Ovary (tissue), 3 donors: ENCODE data around the gene EHD3.

Experiments
- EP300 ChIP-seq: sonication (generic); formaldehyde crosslinking; IDR thresholded peaks from one replicate; pipeline ENCODE4 v1.6.1; 2017; ENCODE audit warnings: antibody characterized with exemption
- POLR2A ChIP-seq: fragments of 450-650 bp; IDR thresholded peaks from one replicate; pipeline ENCODE4 v1.6.1; 2017; ENCODE audit warnings: antibody characterized with exemption, mild to moderate bottlenecking, moderate library complexity
- TF ChIP-seq, protein P1 (sequence below), 3 donors: fragments of 450-650 bp in 2 of 3; fragments of 200-600 bp in 1 of 3; IDR thresholded peaks; one replicate each; pipeline versions ENCODE4 v1.5.1 to v1.8.0; 2016 to 2022; ENCODE audit warnings: antibody characterized with exemption in 3 of 3, mild to moderate bottlenecking in 1 of 3
- donor health status: DM: no; HTN: no; CAD: no.

- TF ChIP-seq, protein P1, sequence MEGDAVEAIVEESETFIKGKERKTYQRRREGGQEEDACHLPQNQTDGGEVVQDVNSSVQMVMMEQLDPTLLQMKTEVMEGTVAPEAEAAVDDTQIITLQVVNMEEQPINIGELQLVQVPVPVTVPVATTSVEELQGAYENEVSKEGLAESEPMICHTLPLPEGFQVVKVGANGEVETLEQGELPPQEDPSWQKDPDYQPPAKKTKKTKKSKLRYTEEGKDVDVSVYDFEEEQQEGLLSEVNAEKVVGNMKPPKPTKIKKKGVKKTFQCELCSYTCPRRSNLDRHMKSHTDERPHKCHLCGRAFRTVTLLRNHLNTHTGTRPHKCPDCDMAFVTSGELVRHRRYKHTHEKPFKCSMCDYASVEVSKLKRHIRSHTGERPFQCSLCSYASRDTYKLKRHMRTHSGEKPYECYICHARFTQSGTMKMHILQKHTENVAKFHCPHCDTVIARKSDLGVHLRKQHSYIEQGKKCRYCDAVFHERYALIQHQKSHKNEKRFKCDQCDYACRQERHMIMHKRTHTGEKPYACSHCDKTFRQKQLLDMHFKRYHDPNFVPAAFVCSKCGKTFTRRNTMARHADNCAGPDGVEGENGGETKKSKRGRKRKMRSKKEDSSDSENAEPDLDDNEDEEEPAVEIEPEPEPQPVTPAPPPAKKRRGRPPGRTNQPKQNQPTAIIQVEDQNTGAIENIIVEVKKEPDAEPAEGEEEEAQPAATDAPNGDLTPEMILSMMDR (IDR thresholded peaks at IDR 0.05), result no peak
- TF ChIP-seq POLR2A, result no peak
- TF ChIP-seq EP300, result no peak
Measured at GRCh38 chr2:31217465-31218200, 16.3 kb upstream of the EHD3 start, which contains the start of gene CAPN14.
